Mesenchymal stem cell (in vitro differentiated cells and primary cell): Measurements from ENCODE around the gene CTSZ.

Source experiments
- DNase-seq: peaks from one replicate; pipeline ENCODE4 v3.0.0-alpha.2; 2013
- H2AFZ ChIP-seq: one replicate; pipeline ENCODE4 v1.6.1; 2013; ENCODE audit warnings: low read depth, mild to moderate bottlenecking, control low read depth, inconsistent platforms, low read length, moderate library complexity
- H2AK5ac ChIP-seq: 2 replicates; pipeline ENCODE4 v1.6.1; 2013; ENCODE audit warnings: low read length, moderate library complexity, mild to moderate bottlenecking, inconsistent platforms; ENCODE audit not compliant: severe bottlenecking
- H2BK120ac ChIP-seq: one replicate; pipeline ENCODE4 v1.6.1; 2013; ENCODE audit warnings: low read depth, mild to moderate bottlenecking, inconsistent platforms, low read length, moderate library complexity
- H2BK12ac ChIP-seq, 2 experiments: one replicate each; pipeline ENCODE4 v1.6.1; 2013; ENCODE audit warnings: inconsistent platforms in 2 of 2, low read length in 2 of 2, mild to moderate bottlenecking in 2 of 2, moderate library complexity in 2 of 2, control low read depth in 1 of 2
- H2BK15ac ChIP-seq: one replicate; pipeline ENCODE4 v1.6.1; 2013; ENCODE audit warnings: mild to moderate bottlenecking, low read depth, inconsistent platforms; ENCODE audit not compliant: poor library complexity, severe bottlenecking
- H2BK5ac ChIP-seq: 2 replicates; pipeline ENCODE4 v1.6.1; 2013; ENCODE audit warnings: low read depth, mild to moderate bottlenecking, low read length, control low read depth, inconsistent platforms; ENCODE audit not compliant: poor library complexity, severe bottlenecking
- H3K14ac ChIP-seq, 2 experiments: one replicate each; pipeline ENCODE4 v1.6.1; 2013; ENCODE audit warnings: inconsistent platforms in 2 of 2, low read length in 2 of 2, control low read depth in 1 of 2, mild to moderate bottlenecking in 1 of 2, moderate library complexity in 1 of 2
- H3K18ac ChIP-seq, 2 experiments: one replicate each; pipeline ENCODE4 v1.6.1; 2013; ENCODE audit warnings: inconsistent platforms in 2 of 2, low read length in 2 of 2, control low read depth in 1 of 2, low read depth in 1 of 2, mild to moderate bottlenecking in 1 of 2
- H3K23ac ChIP-seq, 2 experiments: one replicate each; pipeline ENCODE4 v1.6.1; 2013; ENCODE audit warnings: inconsistent platforms in 2 of 2, low read length in 2 of 2, mild to moderate bottlenecking in 2 of 2, moderate library complexity in 2 of 2, control low read depth in 1 of 2
- H3K27ac ChIP-seq: 2 replicates; pipeline ENCODE4 v1.5.1; 2013; ENCODE audit warnings: mild to moderate bottlenecking, moderate library complexity, low read length, control low read depth, inconsistent platforms; ENCODE audit not compliant: poor library complexity, severe bottlenecking
- H3K27me3 ChIP-seq, 2 experiments: 2 replicates each; pipeline versions ENCODE4 v1.6.1 to v1.7.0; 2013; ENCODE audit warnings: low read length in 2 of 2, mild to moderate bottlenecking in 2 of 2, moderate library complexity in 2 of 2, control low read depth in 1 of 2, inconsistent platforms in 1 of 2; ENCODE audit not compliant: control insufficient read depth in 1 of 2, insufficient read depth in 1 of 2
- H3K36me3 ChIP-seq, 2 experiments: 2 replicates each; pipeline versions ENCODE4 v1.6.1 to v1.7.0; 2013; ENCODE audit warnings: low read length in 2 of 2, control low read depth in 1 of 2, inconsistent platforms in 1 of 2, low read depth in 1 of 2, mild to moderate bottlenecking in 1 of 2; ENCODE audit not compliant: insufficient read depth in 2 of 2, control insufficient read depth in 1 of 2
- H3K4ac ChIP-seq, 2 experiments: one replicate each; pipeline ENCODE4 v1.6.1; 2013; ENCODE audit warnings: inconsistent platforms in 2 of 2, low read length in 2 of 2, mild to moderate bottlenecking in 2 of 2, moderate library complexity in 2 of 2, control low read depth in 1 of 2, low read depth in 1 of 2
- H3K4me1 ChIP-seq: 2 replicates; pipeline ENCODE4 v1.6.1; 2013; ENCODE audit warnings: low read depth, low read length, control low read depth; ENCODE audit not compliant: control insufficient read depth, insufficient read depth
- H3K4me2 ChIP-seq: 2 replicates; pipeline ENCODE4 v1.6.1; 2013; ENCODE audit warnings: low read length, mild to moderate bottlenecking, inconsistent platforms; ENCODE audit not compliant: poor library complexity, severe bottlenecking
- H3K4me3 ChIP-seq, 2 experiments: 2 replicates each; pipeline versions ENCODE4 v1.5.1 to v1.7.0; 2013; ENCODE audit warnings: low read length in 2 of 2, mild to moderate bottlenecking in 2 of 2, control low read depth in 1 of 2, low read depth in 1 of 2; ENCODE audit not compliant: insufficient read depth in 1 of 2
- H3K79me1 ChIP-seq: replicated peaks from 2 replicates; pipeline ENCODE4 v1.6.1; 2013; ENCODE audit warnings: mild to moderate bottlenecking, control low read depth, low read length, inconsistent platforms; ENCODE audit not compliant: poor library complexity, severe bottlenecking
- H3K9ac ChIP-seq: 2 replicates; pipeline ENCODE4 v1.7.0; 2013; ENCODE audit warnings: mild to moderate bottlenecking, low read length, moderate library complexity
- H3K9me3 ChIP-seq: 2 replicates; pipeline ENCODE4 v1.7.0; 2013; ENCODE audit warnings: mild to moderate bottlenecking, low read length; ENCODE audit not compliant: control insufficient read depth
- H4K8ac ChIP-seq: one replicate; pipeline ENCODE4 v1.6.1; 2013; ENCODE audit warnings: inconsistent platforms, mild to moderate bottlenecking, low read length, moderate library complexity
- H4K91ac ChIP-seq: one replicate; pipeline ENCODE4 v1.6.1; 2013; ENCODE audit warnings: mild to moderate bottlenecking, low read length, inconsistent platforms
- WGBS: methylation state at CpG from one replicate; pipeline ENCODE4 v1.1.7; 2013; ENCODE audit warnings: mixed read lengths; 5-methylcytosine and 5-hydroxymethylcytosine counted together

The CTSZ gene

DNA sequence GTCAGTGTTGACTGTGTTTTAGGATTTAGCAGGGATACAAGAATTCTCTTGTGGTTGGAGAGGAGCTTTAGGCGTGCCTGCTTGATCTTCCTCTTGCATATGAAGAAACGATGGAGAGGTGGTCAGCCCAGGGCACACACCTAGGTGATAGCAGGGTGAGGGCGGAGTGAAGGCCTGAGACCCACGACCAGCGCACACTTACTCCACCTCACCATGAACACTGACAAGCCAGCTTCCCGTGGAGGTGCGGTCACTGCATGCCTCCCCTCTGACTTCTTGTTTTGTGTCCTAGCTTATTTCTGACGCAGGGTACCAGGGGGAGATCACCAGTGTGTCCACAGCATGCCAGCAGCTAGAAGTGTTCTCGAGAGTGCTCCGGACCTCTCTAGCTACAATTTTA, 17.9 kb downstream of the CTSZ start:
- 93% methylated on average over 10 of the region's 10 CpGs for WGBS

DNA sequence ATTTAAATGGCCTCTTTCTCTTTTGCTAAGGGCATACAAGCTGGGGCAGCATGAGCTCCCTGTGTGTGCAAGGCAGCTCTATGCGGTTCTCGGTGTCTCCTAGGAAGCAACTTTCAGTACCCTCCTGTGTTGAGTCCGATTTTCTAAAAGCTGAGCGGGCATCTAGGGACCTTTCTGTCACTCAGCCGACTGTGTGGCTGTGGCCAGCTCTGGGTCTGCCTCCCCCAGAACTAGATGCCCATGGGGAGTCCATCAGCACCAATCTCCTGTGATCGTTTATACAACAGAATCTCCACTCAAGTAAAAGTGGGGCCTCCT, 18.5 kb downstream of the CTSZ start:
- Histone ChIP-seq H3K4me3 (no peak overlapping the region), H2AFZ (no peak overlapping the region), H3K9ac (no peak overlapping the region), H3K4me1 (peaks cover 13% of the 10 kb centered on the region), H3K27ac (no peak overlapping the region), H4K91ac (no peak overlapping the region), H4K8ac (no peak overlapping the region), H3K14ac (no peak overlapping the region), H3K23ac (no peak overlapping the region), H2BK15ac (no peak overlapping the region), H3K9me3 (no peaks in the 10 kb centered on the region), H3K36me3 (peaks cover 49 to 71% of the 10 kb centered on the region in 2 experiments), H3K79me1 (peaks cover 49% of the 10 kb centered on the region), H2BK5ac (no peak overlapping the region), H2BK12ac (no peak overlapping the region), H3K27me3 (no peaks in the 10 kb centered on the region), H3K4ac (no peak overlapping the region), H2BK120ac (no peak overlapping the region), H3K18ac (no peak overlapping the region), H3K4me2 (no peak overlapping the region), H2AK5ac (no peak overlapping the region)
- no peak for DNase-seq
- WGBS, result 99% methylated on average over 6 of the region's 6 CpGs

More for the DNA sequence above, 17.9 kb downstream of the CTSZ start:
- Histone ChIP-seq H3K4me2 (no peak overlapping the region), H3K4me1 (peaks cover 15% of the 10 kb centered on the region), H3K79me1 (peaks cover 47% of the 10 kb centered on the region), H2BK5ac (no peak overlapping the region), H3K14ac (no peak overlapping the region), H3K4ac (no peak overlapping the region), H3K9ac (no peak overlapping the region), H3K36me3 (peaks cover 55 to 78% of the 10 kb centered on the region in 2 experiments), H2AFZ (no peak overlapping the region), H3K4me3 (no peak overlapping the region), H2BK120ac (no peak overlapping the region), H2BK12ac (no peak overlapping the region), H3K27me3 (no peaks in the 10 kb centered on the region), H3K9me3 (no peaks in the 10 kb centered on the region), H4K91ac (no peak overlapping the region), H3K27ac (no peak overlapping the region), H2AK5ac (no peak overlapping the region), H4K8ac (no peak overlapping the region), H3K18ac (no peak overlapping the region), H2BK15ac (no peak overlapping the region), H3K23ac (no peak overlapping the region)
- DNase-seq, result no peak

DNA sequence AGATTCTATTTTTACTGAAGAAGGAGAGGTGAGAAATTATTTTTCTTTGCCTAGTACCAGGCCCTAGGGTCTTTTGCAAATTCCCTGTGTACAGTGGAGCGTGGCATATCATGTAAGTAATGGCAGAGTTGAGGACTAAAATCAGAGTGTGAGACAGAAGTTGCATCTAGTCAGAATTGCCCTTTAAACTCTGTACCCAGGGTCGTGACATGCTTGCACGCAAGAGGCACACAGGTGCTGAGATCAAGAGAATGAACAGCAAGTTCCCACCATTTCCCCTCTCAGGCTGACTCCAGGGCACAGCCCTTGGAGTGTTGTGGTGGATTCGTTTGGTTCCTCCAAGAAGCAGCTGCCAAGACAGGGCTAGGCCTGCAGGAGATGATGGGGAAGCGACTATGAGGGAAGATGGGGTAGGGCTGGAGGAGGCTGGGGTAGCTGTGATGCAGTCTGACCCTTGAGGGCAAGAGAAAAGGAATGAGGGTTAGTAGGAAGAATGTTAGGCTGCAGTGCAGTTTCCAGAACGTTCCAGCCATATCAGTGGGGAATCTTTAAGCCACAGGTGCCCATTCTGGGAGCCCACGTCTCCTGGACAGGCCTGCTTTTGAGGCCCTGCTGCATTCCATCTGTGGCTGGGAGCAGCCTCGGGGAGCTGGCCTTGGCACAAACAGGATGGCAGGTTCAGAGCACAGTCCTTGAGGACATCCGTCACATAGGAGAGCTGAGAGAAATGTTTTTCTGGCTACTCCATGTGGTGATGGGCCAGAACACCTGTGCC, 19.1 kb downstream of the CTSZ start:
- Histone ChIP-seq H3K23ac (no peak overlapping the region), H3K36me3 (peaks cover 44 to 66% of the 10 kb centered on the region in 2 experiments), H2BK12ac (no peak overlapping the region), H4K91ac (no peak overlapping the region), H3K9me3 (no peaks in the 10 kb centered on the region), H2AK5ac (no peak overlapping the region), H3K4me2 (no peak overlapping the region), H3K9ac (no peak overlapping the region), H3K79me1 (peaks cover 49% of the 10 kb centered on the region), H4K8ac (no peak overlapping the region), H3K14ac (no peak overlapping the region), H3K4me1 (peaks cover 9% of the 10 kb centered on the region), H3K4me3 (no peak overlapping the region), H3K27ac (no peak overlapping the region), H3K27me3 (no peaks in the 10 kb centered on the region), H2BK15ac (no peak overlapping the region), H2BK5ac (no peak overlapping the region), H3K18ac (no peak overlapping the region), H3K4ac (no peak overlapping the region), H2BK120ac (no peak overlapping the region), H2AFZ (no peak overlapping the region)
- DNase-seq, result no peak
- WGBS, result 92% methylated on average over 9 of the region's 9 CpGs

DNA sequence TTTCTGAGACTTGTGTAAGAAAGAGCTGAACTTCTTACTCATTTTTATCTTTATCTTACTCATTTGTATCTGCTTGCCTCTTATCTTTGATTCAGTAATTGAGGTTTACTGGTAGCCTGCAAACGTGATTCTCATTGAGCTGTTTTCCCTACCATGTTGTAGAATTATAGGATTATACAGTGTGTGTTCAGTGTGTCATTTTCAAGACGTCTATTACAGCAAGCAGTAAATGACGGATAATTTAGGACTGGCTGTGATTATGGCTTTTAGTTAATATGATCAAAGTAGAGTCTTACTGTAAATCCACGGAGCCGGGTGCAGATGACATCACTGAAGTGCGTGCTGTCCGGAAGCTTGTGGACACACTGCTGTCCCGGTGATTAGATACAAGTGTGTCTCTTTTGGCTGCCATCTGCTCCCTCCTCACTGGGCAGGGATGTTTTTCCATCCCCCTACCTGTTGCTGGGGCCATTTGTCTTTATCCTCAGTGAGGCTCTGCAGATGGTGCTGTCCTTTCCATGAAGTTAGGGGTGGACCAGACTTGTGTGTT, 20.0 kb downstream of the CTSZ start:
- no peak overlapping the region for H3K4me3 ChIP-seq
- H3K4ac ChIP-seq, result no peak overlapping the region
- H3K14ac ChIP-seq, result no peak overlapping the region
- no peak overlapping the region for H3K4me2 ChIP-seq
- H3K27me3 ChIP-seq, result no peaks in the 10 kb centered on the region
- peaks cover 13% of the 10 kb centered on the region for H3K4me1 ChIP-seq
- H3K23ac ChIP-seq, result no peak overlapping the region
- no peak overlapping the region for H2BK15ac ChIP-seq
- DNase-seq, result no peak
- 94% methylated on average over 8 of the region's 8 CpGs for whole genome bisulfite sequencing
- H3K9ac ChIP-seq, result no peak overlapping the region
- peaks cover 47% of the 10 kb centered on the region for H3K79me1 ChIP-seq
- no peak overlapping the region for H2BK120ac ChIP-seq
- H2BK5ac ChIP-seq, result no peak overlapping the region
- H3K18ac ChIP-seq, result no peak overlapping the region
- no peak overlapping the region for H4K91ac ChIP-seq
- peaks cover 42 to 56% of the 10 kb centered on the region in 2 experiments for H3K36me3 ChIP-seq
- H2BK12ac ChIP-seq, result no peak overlapping the region
- no peaks in the 10 kb centered on the region for H3K9me3 ChIP-seq
- no peak overlapping the region for H3K27ac ChIP-seq
- H4K8ac ChIP-seq, result no peak overlapping the region
- H2AK5ac ChIP-seq, result no peak overlapping the region
- no peak overlapping the region for H2AFZ ChIP-seq
